H1 (cell line): Measurements from ENCODE around the gene OR2H2. TPM values are rescaled to one million over a fixed set of nuclear protein-coding genes. Genes with fewer than 3 reads are reported as not detected.

ENCODE experiments used
- CTCF ChIA-PET: fragments of 300-600 bp; sonication (Branson Sonifier 250); formaldehyde crosslinking; loops from one replicate; lab custom pipeline; 2021; ENCODE audit not compliant: partially characterized antibody; lab: Charles Lee
- POLR2A ChIA-PET: fragments of 300-600 bp; sonication (Branson Sonifier 250); formaldehyde crosslinking; loops from one replicate; lab custom pipeline; 2021; ENCODE audit warnings: inconsistent platforms; ENCODE audit not compliant: partially characterized antibody; lab: Charles Lee
- DNase-seq, 2 experiments: peaks; one replicate each; pipeline versions ENCODE4 v3.0.0 to v3.0.0-alpha.2; 2010 to 2022; ENCODE audit warnings: low spot score in 2 of 2, low read depth in 1 of 2, mixed read lengths in 1 of 2
- FAIRE-seq: peaks from 2 replicates; lab custom pipeline; 2011; peaks lifted over from hg19 to GRCh38; lab: Jason Lieb, UNC
- H2AFZ ChIP-seq: 2 replicates; pipeline ENCODE4 v1.8.1; 2012; ENCODE audit warnings: low read length, inconsistent platforms
- H2AK5ac ChIP-seq: 2 replicates; pipeline ENCODE4 v1.6.1; 2013; ENCODE audit warnings: low read depth, low read length
- H2BK120ac ChIP-seq: replicated peaks from 2 replicates; pipeline ENCODE3; 2013; ENCODE audit warnings: low read depth, low read length, inconsistent platforms
- H2BK12ac ChIP-seq: 2 replicates; pipeline ENCODE4 v1.6.1; 2013; ENCODE audit warnings: low read depth, low read length
- H2BK15ac ChIP-seq: 2 replicates; pipeline ENCODE4 v1.6.1; 2013; ENCODE audit warnings: low read length
- H2BK20ac ChIP-seq: 2 replicates; pipeline ENCODE4 v1.6.1; 2013; ENCODE audit warnings: low read length
- H2BK5ac ChIP-seq: 2 replicates; pipeline ENCODE4 v1.6.1; 2013; ENCODE audit warnings: low read depth, low read length
- H3K14ac ChIP-seq: 2 replicates; pipeline ENCODE4 v1.6.1; 2013; ENCODE audit warnings: inconsistent platforms; ENCODE audit not compliant: insufficient read length
- H3K18ac ChIP-seq: 2 replicates; pipeline ENCODE4 v1.6.1; 2013; ENCODE audit warnings: low read length; ENCODE audit errors: extremely low read depth
- H3K23ac ChIP-seq: 2 replicates; pipeline ENCODE4 v1.6.1; 2013; ENCODE audit warnings: inconsistent platforms; ENCODE audit not compliant: insufficient read length
- H3K23me2 ChIP-seq: 2 replicates; pipeline ENCODE4 v1.6.1; 2013; ENCODE audit warnings: low read depth, low read length
- H3K27ac ChIP-seq: 2 replicates; pipeline ENCODE4 v1.6.1; 2011; ENCODE audit warnings: low read depth, low read length, inconsistent platforms
- H3K27me3 ChIP-seq, 4 experiments: replicated peaks in 1 of 4; 1 replicate in 1 of 4; 2 replicates in 3 of 4; pipeline versions ENCODE4 v1.6.1 to v1.8.1; 2011 to 2013; ENCODE audit warnings: low read length in 3 of 4, mild to moderate bottlenecking in 3 of 4, inconsistent platforms in 2 of 4, mixed read lengths in 2 of 4, moderate library complexity in 1 of 4; ENCODE audit not compliant: control insufficient read depth in 3 of 4, insufficient read depth in 3 of 4; ENCODE audit errors: extremely low read depth in 1 of 4
- H3K36me3 ChIP-seq, 4 experiments: 2 replicates each; pipeline versions ENCODE4 v1.6.1 to v1.8.1; 2011 to 2013; ENCODE audit warnings: mild to moderate bottlenecking in 4 of 4, low read length in 3 of 4, moderate library complexity in 2 of 4, control low read depth in 1 of 4, inconsistent platforms in 1 of 4; ENCODE audit not compliant: insufficient read depth in 4 of 4, control insufficient read depth in 2 of 4
- H3K4ac ChIP-seq: replicated peaks from 2 replicates; pipeline ENCODE3; 2013; ENCODE audit warnings: low read length, low read depth, mixed read lengths, inconsistent platforms; ENCODE audit not compliant: insufficient read length
- H3K4me1 ChIP-seq, 4 experiments: replicated peaks in 1 of 4; 1 replicate in 1 of 4; 2 replicates in 3 of 4; pipeline versions ENCODE4 v1.6.1 to v1.8.1; 2011 to 2013; ENCODE audit warnings: low read length in 3 of 4, inconsistent platforms in 2 of 4, mixed read lengths in 1 of 4; ENCODE audit not compliant: insufficient read depth in 4 of 4, control insufficient read depth in 3 of 4
- H3K4me2 ChIP-seq, 2 experiments: 2 replicates each; pipeline versions ENCODE4 v1.6.1 to v1.8.1; 2011 to 2013; ENCODE audit warnings: low read depth in 2 of 2, low read length in 2 of 2, control low read depth in 1 of 2, inconsistent platforms in 1 of 2, mild to moderate bottlenecking in 1 of 2; ENCODE audit not compliant: insufficient read depth in 1 of 2
- H3K4me3 ChIP-seq, 4 experiments: fragments of 200-600, 300-600 bp in 1 of 4; sonication (generic), shearing (Covaris generic), sonication (Bioruptor Twin) in 1 of 4; 2 replicates each; pipeline versions ENCODE4 v1.5.1 to v1.8.1; 2011 to 2016; ENCODE audit warnings: low read length in 4 of 4, low read depth in 3 of 4, control low read depth in 2 of 4, inconsistent platforms in 2 of 4, mild to moderate bottlenecking in 2 of 4, mixed read lengths in 1 of 4, moderate library complexity in 1 of 4; ENCODE audit not compliant: insufficient read depth in 2 of 4; ENCODE audit errors: extremely low read depth in 1 of 4
- H3K56ac ChIP-seq: replicated peaks from 2 replicates; pipeline ENCODE3; 2013; ENCODE audit warnings: low read depth, mild to moderate bottlenecking, mixed read lengths, low read length, inconsistent platforms; ENCODE audit not compliant: insufficient read length
- H3K79me1 ChIP-seq: 2 replicates; pipeline ENCODE4 v1.6.1; 2013; ENCODE audit warnings: low read depth, low read length, control low read depth
- H3K79me2 ChIP-seq, 2 experiments: 2 replicates each; pipeline versions ENCODE4 v1.6.1 to v1.8.1; 2012 to 2013; ENCODE audit warnings: low read length in 2 of 2, mild to moderate bottlenecking in 2 of 2, inconsistent platforms in 1 of 2; ENCODE audit not compliant: insufficient read depth in 2 of 2, control insufficient read depth in 1 of 2
- H3K9ac ChIP-seq, 4 experiments: replicated peaks in 1 of 4; 1 replicate in 1 of 4; 2 replicates in 3 of 4; pipeline versions ENCODE4 v1.6.1 to v1.8.1; 2011 to 2013; ENCODE audit warnings: low read depth in 3 of 4, low read length in 3 of 4, control low read depth in 2 of 4, mild to moderate bottlenecking in 2 of 4, moderate library complexity in 2 of 4, inconsistent platforms in 1 of 4; ENCODE audit errors: extremely low read depth in 1 of 4
- H3K9me3 ChIP-seq, 2 experiments: 2 replicates each; pipeline versions ENCODE4 v1.6.1 to v1.8.1; 2012 to 2013; ENCODE audit warnings: mild to moderate bottlenecking in 2 of 2, moderate library complexity in 2 of 2, control low read depth in 1 of 2, inconsistent platforms in 1 of 2, low read depth in 1 of 2, low read length in 1 of 2, mixed read lengths in 1 of 2; ENCODE audit not compliant: insufficient read depth in 2 of 2
- H4K20me1 ChIP-seq, 2 experiments: replicated peaks in 1 of 2; 2 replicates each; pipeline versions ENCODE3 to v1.8.1; 2011 to 2013; ENCODE audit warnings: inconsistent platforms in 2 of 2, low read length in 2 of 2, mild to moderate bottlenecking in 1 of 2; ENCODE audit not compliant: insufficient read depth in 2 of 2, control insufficient read depth in 1 of 2
- H4K5ac ChIP-seq: 2 replicates; pipeline ENCODE4 v1.6.1; 2013; ENCODE audit warnings: low read length, low read depth, mixed read lengths, inconsistent platforms; ENCODE audit not compliant: insufficient read length
- H4K8ac ChIP-seq: 2 replicates; pipeline ENCODE4 v1.8.0; 2013; ENCODE audit warnings: mild to moderate bottlenecking, moderate library complexity, low read length, inconsistent platforms; ENCODE audit not compliant: insufficient read depth; ENCODE audit errors: extremely low read depth
- H4K91ac ChIP-seq: replicated peaks from 2 replicates; pipeline ENCODE3; 2013; ENCODE audit warnings: low read length, mixed read lengths, inconsistent platforms; ENCODE audit not compliant: insufficient read length
- ASH2L ChIP-seq: fragments of 200-600, 300-600 bp; sonication (generic); IDR thresholded peaks from one replicate; pipeline ENCODE4 v1.7.1; 2017; ENCODE audit warnings: low read length
- BACH1 ChIP-seq: IDR thresholded peaks from 2 replicates; pipeline ENCODE4 v1.6.1; 2012; ENCODE audit warnings: low read length, improper control_type of control experiment
- E2F6 ChIP-seq: IDR thresholded peaks from 2 replicates; pipeline ENCODE4 v1.6.1; 2012; ENCODE audit warnings: inconsistent platforms
- HDAC2 ChIP-seq, 2 experiments: fragments of 300-600 bp in 1 of 2; sonication (generic) in 1 of 2; IDR thresholded peaks; 2 replicates each; pipeline ENCODE4 v1.6.1; 2011 to 2012; ENCODE audit warnings: low read depth in 2 of 2, low read length in 2 of 2, mild to moderate bottlenecking in 2 of 2, moderate library complexity in 2 of 2, borderline replicate concordance in 1 of 2, inconsistent platforms in 1 of 2
- MAX ChIP-seq: IDR thresholded peaks from 2 replicates; pipeline ENCODE4 v1.6.1; 2012; ENCODE audit warnings: inconsistent platforms
- SP1 ChIP-seq: IDR thresholded peaks from 2 replicates; pipeline ENCODE4 v1.6.1; 2011; ENCODE audit warnings: low read depth, low read length
- SUZ12 ChIP-seq: fragments of 200-600 bp; sonication (generic); IDR thresholded peaks from 2 replicates; pipeline ENCODE4 v1.6.1; 2012; ENCODE audit warnings: mild to moderate bottlenecking, inconsistent platforms, low read length, moderate library complexity, mixed read lengths
- WGBS, 2 experiments: shearing (Covaris generic) in 1 of 2; methylation state at CpG; one replicate each; pipeline versions ENCODE4 v1.1.6 to v1.1.7; 2013 to 2015; ENCODE audit warnings: low lambda C conversion rate in 2 of 2, mixed read lengths in 2 of 2, inconsistent platforms in 1 of 2, low coverage in 1 of 2, missing lambda C conversion rate in 1 of 2; ENCODE audit not compliant: insufficient replicate concordance in 2 of 2, insufficient coverage in 1 of 2, insufficient read length in 1 of 2; ENCODE audit errors: extremely low coverage in 1 of 2, missing lambda C conversion rate in 1 of 2; 5-methylcytosine and 5-hydroxymethylcytosine counted together
- polyA plus RNA-seq, 7 experiments: library from polyadenylated mRNA; depleted of rRNA in 3 of 7; stranded (reverse) in 5 of 7; unstranded in 2 of 7; fragments of >200 nt in 5 of 7; fragments of 200-250 nt in 2 of 7; gene quantifications; 1 replicate in 5 of 7; 2 replicates in 1 of 7; 4 replicates in 1 of 7; pipeline versions ENCODE4 v1.2.1 to v1.2.3, GENCODE V29; 2011 to 2013; ENCODE audit warnings: missing spikeins in 2 of 7, mixed read lengths in 2 of 7
- total RNA-seq: library from RNA; stranded (reverse); fragmentation: NEBNext Ultra II Directional; extraction: Animal tissue kit (Norgen Biotek cat#: 25700); gene quantifications from 2 replicates; pipeline ENCODE4 v1.2.1, GENCODE V29; 2021

The OR2H2 gene
- total and polyA plus RNA-seq, 2 of the 8 experiments (the other 6 are each of a cell fraction or from before 2014, with no cell fraction given), result not detected

GRCh38 chr6:29628419-29629281, 43.7 kb downstream of the OR2H2 start:
- POLR2A ChIA-PET, result interaction anchor here (0.8 to 5.3 kb wide), 10 partner anchors 9 to 32 kb away, joined by 3 to 33 read pairs (median 4); no protein-coding TSS in a partner anchor
- Histone ChIP-seq H3K27me3 (no peaks in the 10 kb centered on the region), H3K27ac (peak overlapping the region; percentile 25), H2BK12ac (peak overlapping the region; percentile 70; the same call in 1 of the 2 replicates), H3K56ac (peak overlapping the region; percentile 78), H3K79me1 (peaks cover 10% of the 10 kb centered on the region), H3K79me2 (peaks cover 13 to 63% of the 10 kb centered on the region in 2 experiments), H3K4me3 (peak overlapping the region; percentile 61 to 84 (median 69)), H3K4ac (peak overlapping the region; percentile 50), H2AFZ (0 out of 2 replicates have a peak overlapping the region, but pooled peaks have one; percentile 28), H3K14ac (no peak overlapping the region), H3K23me2 (peaks cover 47% of the 10 kb centered on the region), H3K4me2 (peak overlapping the region; percentile 79 to 93), H3K4me1 (peaks cover 6 to 48% (median 33%) of the 10 kb centered on the region in 4 experiments), H4K8ac (peak overlapping the region; percentile 88), H2BK5ac (peak overlapping the region; percentile 90), H3K9me3 (no peaks in the 10 kb centered on the region), H4K91ac (peak overlapping the region; percentile 90), H2AK5ac (no peak overlapping the region), H2BK120ac (peak overlapping the region; percentile 37), H3K18ac (peak overlapping the region; percentile 98), H2BK15ac (peak overlapping the region; percentile 92; the same call in 1 of the 2 replicates), H3K36me3 (peaks cover 2 to 5% (median 2%) of the 10 kb centered on the region in 4 experiments; a peak in 5 of 8 replicates), H2BK20ac (peak overlapping the region; percentile 80), H4K20me1 (peaks cover 0 to 15% of the 10 kb centered on the region in 2 experiments), H3K23ac (no peak overlapping the region), H3K9ac (peak overlapping the region; percentile 51 to 65 (median 65)), H4K5ac (peak overlapping the region; percentile 96)
- DNase-seq (peak; percentile 84 to 90), FAIRE-seq (peak; percentile 70)
- CTCF ChIA-PET, result interaction anchor here (0.7 to 33.1 kb wide), 5 partner anchors 11 to 128 kb away, joined by 3 to 658 read pairs (median 4); partner anchors contain the start of gene MOG
- WGBS, 2 experiments, result 1% methylated on average over 17 of the region's 32 CpGs; no CpG with 5 or more reads in 1 of the 2 experiments
- TF ChIP-seq SP1 (peak; percentile 84), ASH2L (peak; percentile 56), BACH1 (peak; percentile 44; the same call in 1 of the 2 replicates), E2F6 (peak; percentile 60), MAX (peak; percentile 82), SUZ12 (no peak; the same call in 1 of the 2 replicates), HDAC2 (IDR thresholded peaks at IDR 0.05; ENCODE audit: borderline replicate concordance in 1 of 2, low read depth in 2 of 2, low read length in 2 of 2) (peak; percentile 54 to 78; a peak in 1 of 4 replicates)
